Smooth muscle cell (in vitro differentiated cells): ENCODE results near the gene IRX4. TPM values are rescaled to one million over a fixed set of nuclear protein-coding genes. Genes with fewer than 3 reads are reported as not detected.

Experiments
- DNase-seq: peaks from one replicate; lab custom pipeline; 2025; ENCODE audit not compliant: unreplicated experiment; lab: John Stamatoyannopoulos, UW
- H2AFZ ChIP-seq: fragments of 200-600 bp; sonication (generic); 2 replicates; pipeline ENCODE4 v1.6.0; 2016; ENCODE audit warnings: antibody characterized with exemption, low read depth, mild to moderate bottlenecking
- H3F3A ChIP-seq: fragments of 200-600 bp; sonication (generic); 2 replicates; pipeline ENCODE4 v1.6.0; 2017; ENCODE audit warnings: antibody characterized with exemption, low read depth
- H3K27ac ChIP-seq: fragments of 200-600 bp; sonication (generic); 2 replicates; pipeline ENCODE4 v1.5.1; 2016; ENCODE audit warnings: low read depth, mild to moderate bottlenecking
- H3K27me3 ChIP-seq: fragments of 200-600 bp; sonication (generic); 2 replicates; pipeline ENCODE4 v1.6.1; 2016; ENCODE audit warnings: low read depth, mild to moderate bottlenecking
- H3K36me3 ChIP-seq: fragments of 200-600 bp; sonication (generic); 2 replicates; pipeline ENCODE4 v1.5.1; 2016; ENCODE audit warnings: low read depth
- H3K4me1 ChIP-seq: fragments of 200-600 bp; sonication (generic); 2 replicates; pipeline ENCODE4 v1.5.1; 2016; ENCODE audit warnings: low read depth
- H3K4me2 ChIP-seq: fragments of 200-600 bp; sonication (generic); 2 replicates; pipeline ENCODE4 v1.6.0; 2016; ENCODE audit warnings: mild to moderate bottlenecking
- H3K4me3 ChIP-seq: fragments of 200-600 bp; sonication (generic); 2 replicates; pipeline ENCODE4 v1.5.1; 2016; ENCODE audit warnings: mild to moderate bottlenecking
- H3K79me2 ChIP-seq: fragments of 200-600 bp; sonication (generic); 2 replicates; pipeline ENCODE4 v1.6.0; 2016; ENCODE audit warnings: low read depth, mild to moderate bottlenecking
- H3K9ac ChIP-seq: fragments of 200-600 bp; sonication (generic); 2 replicates; pipeline ENCODE4 v1.6.0; 2016; ENCODE audit warnings: low read depth
- H3K9me3 ChIP-seq: fragments of 200-600 bp; sonication (generic); replicated peaks from 2 replicates; pipeline ENCODE4 v1.5.1; 2016; ENCODE audit warnings: low read depth
- H4K20me1 ChIP-seq: fragments of 200-600 bp; sonication (generic); 2 replicates; pipeline ENCODE4 v1.6.0; 2016; ENCODE audit warnings: low read depth
- CTCF ChIP-seq: fragments of 200-600 bp; sonication (generic); IDR thresholded peaks from 2 replicates; pipeline ENCODE4 v1.5.1; 2017; ENCODE audit warnings: borderline replicate concordance, mild to moderate bottlenecking, antibody characterized with exemption; ENCODE audit not compliant: insufficient read depth, poor library complexity, severe bottlenecking
- WGBS: methylation state at CpG from one replicate; pipeline ENCODE4 v1.1.7; 2016; ENCODE audit warnings: low lambda C conversion rate; 5-methylcytosine and 5-hydroxymethylcytosine counted together
- polyA plus RNA-seq: library from polyadenylated mRNA; unstranded; fragments of >200 nt; fragmentation: Nextera tagmentation; extraction: Ambion mirVana; gene quantifications from 2 replicates; pipeline ENCODE4 v1.2.1, GENCODE V29; 2016
- total RNA-seq: library from RNA; depleted of rRNA; stranded (reverse); fragments of >200 nt; gene quantifications from 2 replicates; pipeline ENCODE4 v1.2.3, GENCODE V29; 2014

IRX4 gene
- total and polyA plus RNA-seq, 2 experiments from 2014 or later, result 0.18 to 0.40 TPM

- Histone ChIP-seq H3K9ac (no peak overlapping the region), H3K9me3 (no peaks in the 10 kb centered on the region), H3K4me1 (peaks cover 16% of the 10 kb centered on the region), H3K36me3 (no peaks in the 10 kb centered on the region), H3K4me2 (no peak overlapping the region), H2AFZ (no peak overlapping the region), H3K4me3 (no peak overlapping the region), H3F3A (no peaks in the 10 kb centered on the region), H3K79me2 (no peaks in the 10 kb centered on the region), H4K20me1 (no peaks in the 10 kb centered on the region), H3K27me3 (peaks cover 100% of the 10 kb centered on the region), H3K27ac (no peak overlapping the region)
- TF ChIP-seq CTCF, result no peak
- 9% methylated on average over 64 of the region's 75 CpGs for WGBS
- DNase-seq, result no peak
Measured at GRCh38 chr5:1885868-1886845, 3.4 kb upstream of the IRX4 start.

- Histone ChIP-seq H4K20me1 (no peaks in the 10 kb centered on the region), H3K4me2 (no peak overlapping the region), H3K9me3 (no peaks in the 10 kb centered on the region), H3K36me3 (no peaks in the 10 kb centered on the region), H2AFZ (no peak overlapping the region), H3K27me3 (peaks cover 100% of the 10 kb centered on the region), H3K4me3 (no peak overlapping the region), H3K79me2 (no peaks in the 10 kb centered on the region), H3K27ac (no peak overlapping the region), H3K4me1 (peaks cover 16% of the 10 kb centered on the region), H3K9ac (no peak overlapping the region), H3F3A (no peaks in the 10 kb centered on the region)
- WGBS, result 13% methylated on average over 18 of the region's 19 CpGs
- no peak for DNase-seq
- no peak for TF ChIP-seq CTCF
Measured at GRCh38 chr5:1885404-1885755, 2.7 kb upstream of the IRX4 start.

GRCh38 chr5:1884678-1885403, 2.1 kb upstream of the IRX4 start:
- Histone ChIP-seq H3K9me3 (no peaks in the 10 kb centered on the region), H4K20me1 (no peaks in the 10 kb centered on the region), H2AFZ (no peak overlapping the region), H3K4me3 (no peak overlapping the region), H3K4me2 (no peak overlapping the region), H3K27ac (no peak overlapping the region), H3K79me2 (no peaks in the 10 kb centered on the region), H3F3A (no peaks in the 10 kb centered on the region), H3K4me1 (peaks cover 16% of the 10 kb centered on the region), H3K27me3 (peaks cover 100% of the 10 kb centered on the region), H3K9ac (no peak overlapping the region), H3K36me3 (no peaks in the 10 kb centered on the region)
- DNase-seq, result no peak
- TF ChIP-seq CTCF, result no peak
- WGBS, result 9% methylated on average over 22 of the region's 24 CpGs
